NCI-H748 treated with DMSO at 0.1 percent for 48 hours (cell line): ENCODE measurements around the gene CD4.

Experiments
- DNase-seq: peaks from one replicate; lab custom pipeline; 2025; lab: John Stamatoyannopoulos, UW

The CD4 gene

DNA sequence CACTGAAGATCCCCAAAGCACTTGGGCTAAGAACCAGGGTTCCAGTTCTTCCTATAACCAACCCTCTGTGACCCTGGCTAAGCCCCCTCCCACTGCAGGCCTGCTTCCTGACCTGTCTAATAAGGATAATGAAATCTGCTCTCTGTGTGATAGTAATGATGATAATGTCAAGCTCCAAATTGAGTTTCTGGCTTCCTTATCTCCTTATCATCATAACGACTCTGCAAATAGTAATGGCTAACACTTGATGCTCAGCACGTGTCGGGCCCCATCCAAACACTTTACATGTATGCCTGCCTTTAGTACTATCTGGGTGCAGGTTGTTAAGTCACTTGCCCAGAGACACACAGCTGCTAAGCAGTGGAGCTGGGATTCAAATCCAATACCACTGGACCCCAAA is 27.3 kb downstream of the CD4 start:
- no peak for DNase-seq

DNA sequence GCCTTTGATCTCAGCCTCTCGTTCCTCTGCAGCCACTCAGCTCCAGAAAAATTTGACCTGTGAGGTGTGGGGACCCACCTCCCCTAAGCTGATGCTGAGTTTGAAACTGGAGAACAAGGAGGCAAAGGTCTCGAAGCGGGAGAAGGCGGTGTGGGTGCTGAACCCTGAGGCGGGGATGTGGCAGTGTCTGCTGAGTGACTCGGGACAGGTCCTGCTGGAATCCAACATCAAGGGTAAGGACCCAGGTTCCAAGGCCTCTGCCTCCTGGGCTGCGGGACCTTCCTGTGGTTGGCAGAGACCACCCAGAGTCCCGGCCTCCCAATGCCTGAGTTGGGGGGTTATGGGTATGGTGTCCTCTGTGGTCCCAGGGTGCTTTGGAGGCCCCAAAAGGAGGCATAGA is 27.8 kb downstream of the CD4 start:
- no peak for DNase-seq

DNA sequence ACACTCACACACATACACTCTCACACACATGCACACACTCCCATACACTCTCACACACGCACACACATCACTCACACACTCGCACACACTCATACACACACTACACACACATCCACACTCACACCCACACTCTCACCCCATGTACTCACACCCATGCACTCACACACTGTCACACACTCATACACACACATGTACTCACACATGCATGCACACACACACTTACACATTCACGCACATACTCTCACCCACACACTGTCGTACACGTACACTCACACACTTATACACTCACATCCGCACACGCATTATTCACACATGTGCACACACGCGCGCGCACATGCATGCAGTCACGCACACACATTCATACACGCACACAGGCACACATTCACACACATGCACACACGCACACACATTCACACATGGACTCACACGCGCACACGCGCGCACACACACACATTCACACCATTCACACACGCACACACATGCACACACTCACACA is 28.4 kb downstream of the CD4 start:
- no peak for DNase-seq

DNA sequence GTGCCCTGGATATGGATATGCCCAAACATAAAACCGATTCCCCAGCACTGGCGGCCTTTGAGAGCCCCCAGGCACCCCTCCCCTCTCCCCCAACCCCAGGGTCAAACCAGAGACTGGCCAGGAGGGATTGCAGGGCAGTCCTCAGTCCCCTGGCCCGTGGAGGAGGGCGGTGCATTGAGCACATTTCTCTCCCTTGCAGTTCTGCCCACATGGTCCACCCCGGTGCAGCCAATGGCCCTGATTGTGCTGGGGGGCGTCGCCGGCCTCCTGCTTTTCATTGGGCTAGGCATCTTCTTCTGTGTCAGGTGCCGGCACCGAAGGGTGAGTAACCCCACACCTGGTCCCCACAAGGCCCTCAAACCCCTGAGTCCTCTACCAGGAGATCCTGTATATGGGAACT is 28.9 kb downstream of the CD4 start:
- no peak for DNase-seq

DNA sequence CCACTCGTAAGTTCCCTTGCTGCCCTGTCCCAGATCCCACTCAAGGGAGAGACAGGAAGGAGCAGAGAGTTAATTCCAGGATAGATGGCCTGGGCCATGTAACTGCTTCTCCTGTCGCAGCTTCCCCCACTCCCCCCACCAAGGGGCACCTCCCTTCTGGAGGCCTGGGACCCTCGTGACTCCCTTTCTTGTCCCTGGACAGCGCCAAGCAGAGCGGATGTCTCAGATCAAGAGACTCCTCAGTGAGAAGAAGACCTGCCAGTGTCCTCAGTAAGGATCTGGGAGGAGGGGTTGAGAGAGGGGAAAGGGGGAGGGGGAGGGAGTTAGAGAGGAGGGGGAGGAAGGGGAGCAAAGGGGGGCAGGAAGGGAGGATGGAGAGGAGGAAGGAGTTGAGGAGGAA is 29.3 kb downstream of the CD4 start:
- DNase-seq, result no peak

DNA sequence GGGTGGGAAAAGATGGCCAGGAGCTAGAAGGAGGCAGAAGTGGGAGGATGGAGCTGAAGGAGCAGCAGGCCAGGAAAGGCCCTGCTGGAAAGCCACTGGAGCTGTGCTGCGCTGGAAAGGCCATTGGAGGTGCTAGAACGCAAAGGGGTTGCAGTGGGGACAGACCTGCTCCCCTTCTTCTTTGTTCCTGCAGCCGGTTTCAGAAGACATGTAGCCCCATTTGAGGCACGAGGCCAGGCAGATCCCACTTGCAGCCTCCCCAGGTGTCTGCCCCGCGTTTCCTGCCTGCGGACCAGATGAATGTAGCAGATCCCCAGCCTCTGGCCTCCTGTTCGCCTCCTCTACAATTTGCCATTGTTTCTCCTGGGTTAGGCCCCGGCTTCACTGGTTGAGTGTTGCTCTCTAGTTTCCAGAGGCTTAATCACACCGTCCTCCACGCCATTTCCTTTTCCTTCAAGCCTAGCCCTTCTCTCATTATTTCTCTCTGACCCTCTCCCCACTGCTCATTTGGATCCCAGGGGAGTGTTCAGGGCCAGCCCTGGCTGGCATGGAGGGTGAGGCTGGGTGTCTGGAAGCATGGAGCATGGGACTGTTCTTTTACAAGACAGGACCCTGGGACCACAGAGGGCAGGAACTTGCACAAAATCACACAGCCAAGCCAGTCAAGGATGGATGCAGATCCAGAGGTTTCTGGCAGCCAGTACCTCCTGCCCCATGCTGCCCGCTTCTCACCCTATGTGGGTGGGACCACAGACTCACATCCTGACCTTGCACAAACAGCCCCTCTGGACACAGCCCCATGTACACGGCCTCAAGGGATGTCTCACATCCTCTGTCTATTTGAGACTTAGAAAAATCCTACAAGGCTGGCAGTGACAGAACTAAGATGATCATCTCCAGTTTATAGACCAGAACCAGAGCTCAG is 30.0 kb downstream of the CD4 start:
- DNase-seq, result no peak

DNA sequence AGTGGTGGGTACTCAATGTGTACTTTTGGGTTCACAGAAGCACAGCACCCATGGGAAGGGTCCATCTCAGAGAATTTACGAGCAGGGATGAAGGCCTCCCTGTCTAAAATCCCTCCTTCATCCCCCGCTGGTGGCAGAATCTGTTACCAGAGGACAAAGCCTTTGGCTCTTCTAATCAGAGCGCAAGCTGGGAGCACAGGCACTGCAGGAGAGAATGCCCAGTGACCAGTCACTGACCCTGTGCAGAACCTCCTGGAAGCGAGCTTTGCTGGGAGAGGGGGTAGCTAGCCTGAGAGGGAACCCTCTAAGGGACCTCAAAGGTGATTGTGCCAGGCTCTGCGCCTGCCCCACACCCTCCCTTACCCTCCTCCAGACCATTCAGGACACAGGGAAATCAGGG is 30.8 kb downstream of the CD4 start:
- DNase-seq, result no peak

DNA sequence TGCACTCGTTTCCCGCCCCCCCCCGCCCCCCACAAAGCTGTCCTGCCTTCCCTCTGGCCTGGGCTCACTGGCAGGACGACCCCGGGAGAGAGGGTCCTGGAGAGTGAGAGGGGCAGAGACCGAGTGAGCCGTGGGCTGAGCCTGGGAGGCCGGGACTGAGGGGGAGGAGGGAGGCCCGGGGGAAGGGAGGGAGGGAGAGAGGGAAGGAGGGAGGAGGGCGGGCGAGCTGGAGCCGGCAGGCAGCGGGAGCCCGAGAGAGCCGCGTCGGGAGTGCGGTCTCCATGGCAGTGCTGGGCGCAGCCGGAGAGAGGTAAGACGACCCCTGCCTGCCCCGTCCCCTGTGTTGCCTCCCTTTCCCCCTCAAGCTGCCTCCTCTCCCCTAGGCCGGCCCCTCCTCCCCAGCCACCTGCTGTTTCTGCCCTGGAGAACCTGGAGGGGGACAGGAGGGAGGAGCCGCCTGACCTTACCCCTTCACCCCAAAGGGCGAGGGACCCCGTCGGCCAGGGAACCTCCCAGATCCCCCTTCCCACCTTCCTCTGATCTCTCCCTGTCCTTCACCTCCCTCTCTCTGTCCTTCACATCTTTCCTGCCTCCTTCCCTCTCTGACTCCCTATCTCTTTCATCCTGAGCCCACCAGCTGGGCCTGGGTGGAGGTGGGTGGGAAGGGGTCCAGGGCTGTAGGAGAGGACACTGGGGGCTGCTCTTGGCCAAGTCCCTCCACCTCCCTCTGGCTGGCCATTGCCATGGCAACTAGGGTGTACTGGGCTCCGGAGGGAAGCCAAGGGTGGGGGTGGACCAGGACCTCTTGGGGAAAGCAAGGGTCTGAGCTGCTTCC is 32.5 kb downstream of the CD4 start, which contains the start of gene GPR162:
GPR162 (plus strand) TSS at position 231 of the 835 bp plus-strand sequence. CDS start 2,078 bp downstream, outside the sequence.
- DNase-seq, result peak; percentile 31

DNA sequence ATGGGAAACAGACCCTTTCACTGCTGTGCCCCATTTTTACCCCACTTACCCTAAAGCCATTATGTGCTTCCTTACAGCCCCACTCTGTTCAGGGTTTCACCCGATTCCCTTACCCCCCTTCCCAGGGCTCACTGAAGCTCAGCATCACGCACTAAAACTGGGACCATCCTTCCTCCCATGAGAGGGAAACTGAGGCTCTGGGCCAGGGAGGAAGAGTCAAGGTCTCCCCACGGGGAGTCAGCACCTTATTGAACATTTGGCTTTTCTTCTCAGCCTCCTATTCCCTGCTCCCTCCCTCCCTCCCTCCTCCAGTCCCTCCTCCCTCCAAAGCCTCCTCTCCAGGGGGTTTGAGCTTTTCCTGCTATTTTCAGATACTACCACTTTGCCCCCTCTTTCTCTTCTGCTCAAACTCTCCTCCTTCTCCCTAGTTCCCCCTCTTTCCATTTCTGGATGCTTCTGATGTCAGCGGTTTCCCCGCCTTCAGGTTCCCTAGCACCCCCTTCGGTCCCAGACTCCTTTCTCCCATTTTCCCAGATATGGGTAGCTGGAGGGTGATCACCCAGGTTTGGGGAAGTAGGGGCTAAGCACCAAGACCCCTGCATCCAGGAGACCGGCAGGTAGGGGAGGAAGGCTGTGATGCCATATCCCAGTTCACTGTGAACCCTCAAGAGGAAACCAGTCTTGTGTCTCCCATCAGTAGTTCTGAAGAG is 33.3 kb downstream of the CD4 start:
- DNase-seq, result no peak

DNA sequence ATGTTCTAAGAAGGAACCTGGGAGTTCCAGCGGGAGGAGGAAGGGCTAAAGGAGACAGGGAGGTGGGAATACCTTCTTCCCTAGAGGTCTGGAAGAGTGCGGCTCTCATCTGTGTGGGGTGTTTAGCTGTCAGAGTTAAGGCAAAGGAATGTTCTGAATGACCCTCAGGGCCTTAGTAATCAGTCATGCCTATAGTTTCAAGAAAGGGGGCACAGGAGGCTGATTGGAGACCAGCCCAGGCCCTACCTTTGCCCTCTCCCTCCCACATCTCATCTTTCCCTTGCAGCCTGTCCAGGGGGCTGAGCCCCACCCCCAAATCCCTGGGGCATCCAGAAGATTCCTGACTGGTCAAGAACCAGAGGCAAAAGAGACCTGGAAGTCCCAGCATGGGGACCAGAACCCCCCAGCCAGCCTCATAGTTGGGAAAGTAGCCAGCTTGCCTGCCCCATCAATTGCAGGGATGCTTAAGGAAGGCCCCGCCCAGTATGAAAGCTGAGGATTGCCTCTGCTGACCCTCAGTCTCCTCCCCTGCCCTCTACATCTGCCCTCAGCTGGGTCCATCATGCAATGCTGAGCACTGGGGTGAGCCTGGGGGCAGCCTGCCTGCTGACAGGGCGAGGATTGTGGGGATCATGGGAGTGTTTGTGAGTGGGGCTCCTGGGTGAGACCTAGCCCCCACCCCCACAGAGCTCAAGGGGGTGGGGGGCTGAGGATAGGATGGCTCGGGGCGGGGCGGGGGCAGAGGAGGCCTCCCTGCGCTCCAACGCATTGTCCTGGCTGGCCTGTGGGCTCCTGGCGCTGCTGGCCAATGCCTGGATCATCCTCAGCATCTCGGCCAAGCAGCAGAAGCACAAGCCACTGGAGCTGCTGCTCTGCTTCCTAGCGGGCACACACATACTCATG is 34.1 kb downstream of the CD4 start:
- DNase-seq, result no peak

DNA sequence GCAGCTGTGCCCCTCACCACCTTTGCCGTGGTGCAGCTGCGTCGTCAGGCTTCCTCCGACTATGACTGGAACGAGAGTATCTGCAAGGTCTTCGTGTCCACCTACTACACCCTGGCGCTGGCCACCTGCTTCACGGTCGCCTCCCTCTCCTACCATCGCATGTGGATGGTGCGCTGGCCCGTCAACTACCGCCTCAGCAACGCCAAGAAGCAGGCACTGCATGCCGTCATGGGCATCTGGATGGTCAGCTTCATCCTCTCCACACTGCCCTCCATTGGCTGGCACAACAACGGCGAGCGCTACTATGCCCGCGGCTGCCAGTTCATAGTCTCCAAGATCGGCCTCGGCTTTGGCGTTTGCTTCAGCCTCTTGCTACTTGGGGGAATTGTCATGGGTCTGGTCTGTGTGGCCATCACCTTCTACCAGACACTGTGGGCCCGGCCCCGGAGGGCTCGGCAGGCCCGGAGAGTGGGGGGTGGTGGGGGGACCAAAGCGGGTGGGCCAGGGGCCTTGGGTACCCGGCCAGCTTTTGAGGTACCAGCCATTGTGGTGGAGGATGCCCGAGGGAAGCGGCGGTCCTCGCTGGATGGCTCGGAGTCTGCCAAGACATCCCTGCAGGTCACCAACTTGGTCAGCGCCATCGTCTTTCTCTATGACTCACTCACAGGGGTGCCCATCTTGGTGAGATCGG is 34.9 kb downstream of the CD4 start:
- DNase-seq, result no peak

DNA sequence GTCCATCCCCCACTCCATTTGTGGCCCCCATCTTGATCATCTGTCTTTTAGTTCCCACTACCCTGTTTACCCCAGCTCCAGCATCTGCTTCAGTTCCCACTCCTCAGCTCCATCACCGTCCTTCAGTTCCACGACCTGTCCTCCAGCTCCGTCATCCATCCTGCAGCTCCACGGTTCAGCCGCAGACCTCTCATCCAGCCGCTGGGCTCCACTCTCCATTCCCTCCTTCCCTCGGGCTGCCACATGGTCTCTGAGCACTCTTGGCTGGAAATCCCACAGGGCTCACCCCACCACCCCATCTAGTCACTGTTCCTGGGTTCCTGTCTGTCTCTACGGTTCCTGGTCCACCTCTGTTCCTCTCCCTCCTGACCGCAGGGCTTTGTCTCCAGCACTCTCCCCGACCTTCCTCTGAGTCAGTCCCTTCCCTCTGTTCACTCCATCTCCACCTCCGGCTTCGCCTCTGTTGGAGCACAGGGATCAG is 35.6 kb downstream of the CD4 start:
- no peak for DNase-seq

DNA sequence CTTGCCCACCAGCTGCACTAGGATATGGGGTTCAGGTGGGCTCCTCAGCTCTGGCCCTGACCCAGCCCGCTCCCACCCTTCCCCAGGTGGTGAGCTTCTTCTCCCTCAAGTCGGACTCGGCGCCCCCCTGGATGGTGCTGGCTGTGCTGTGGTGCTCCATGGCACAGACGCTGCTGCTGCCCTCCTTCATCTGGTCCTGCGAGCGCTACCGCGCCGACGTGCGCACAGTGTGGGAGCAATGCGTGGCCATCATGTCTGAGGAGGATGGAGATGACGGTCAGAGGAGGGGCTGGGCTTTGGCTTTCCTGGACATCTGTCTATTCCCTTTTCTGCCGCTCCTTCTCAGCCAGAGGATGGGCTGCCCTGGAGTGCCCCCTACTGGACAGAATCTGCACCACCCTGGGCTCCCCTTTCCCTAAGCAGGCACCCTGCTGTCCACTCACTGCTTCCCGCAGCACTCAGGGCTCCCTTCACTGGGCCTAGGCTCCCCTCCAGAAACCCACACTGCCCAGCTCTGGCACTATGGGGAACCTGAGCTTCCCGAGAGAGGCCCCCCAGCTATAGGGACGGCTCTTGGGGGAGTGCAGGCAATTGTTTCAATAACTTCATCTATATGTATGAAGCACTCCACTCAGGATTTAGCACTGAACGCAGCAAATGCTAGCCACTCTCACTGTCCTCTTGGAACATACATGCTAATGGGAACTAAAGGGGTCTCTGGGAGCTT is 36.2 kb downstream of the CD4 start:
- DNase-seq, result peak; percentile 76

DNA sequence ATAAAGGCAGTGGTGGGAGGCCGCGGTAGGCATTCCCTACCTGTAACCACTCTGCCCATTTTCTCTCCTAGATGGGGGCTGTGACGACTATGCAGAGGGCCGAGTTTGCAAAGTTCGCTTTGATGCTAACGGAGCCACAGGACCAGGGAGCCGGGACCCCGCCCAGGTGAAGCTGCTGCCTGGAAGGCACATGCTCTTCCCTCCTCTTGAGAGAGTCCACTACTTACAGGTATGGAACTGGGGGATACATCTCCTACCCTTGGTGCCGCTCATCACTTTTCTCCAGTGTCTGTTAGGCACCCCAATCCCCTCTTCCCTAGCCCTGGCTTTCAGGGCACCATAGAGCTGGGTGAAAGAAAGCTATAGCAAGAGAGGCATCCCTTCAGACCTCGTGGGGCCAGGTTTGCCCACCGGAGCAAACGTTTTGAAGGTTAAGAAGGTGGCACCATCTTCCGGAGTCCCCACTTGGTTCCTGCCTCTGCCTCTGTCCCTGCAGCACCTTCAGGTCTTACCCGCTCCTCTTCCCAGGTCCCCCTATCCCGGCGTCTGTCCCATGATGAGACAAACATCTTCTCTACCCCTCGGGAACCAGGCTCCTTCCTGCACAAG is 36.9 kb downstream of the CD4 start:
- no peak for DNase-seq

DNA sequence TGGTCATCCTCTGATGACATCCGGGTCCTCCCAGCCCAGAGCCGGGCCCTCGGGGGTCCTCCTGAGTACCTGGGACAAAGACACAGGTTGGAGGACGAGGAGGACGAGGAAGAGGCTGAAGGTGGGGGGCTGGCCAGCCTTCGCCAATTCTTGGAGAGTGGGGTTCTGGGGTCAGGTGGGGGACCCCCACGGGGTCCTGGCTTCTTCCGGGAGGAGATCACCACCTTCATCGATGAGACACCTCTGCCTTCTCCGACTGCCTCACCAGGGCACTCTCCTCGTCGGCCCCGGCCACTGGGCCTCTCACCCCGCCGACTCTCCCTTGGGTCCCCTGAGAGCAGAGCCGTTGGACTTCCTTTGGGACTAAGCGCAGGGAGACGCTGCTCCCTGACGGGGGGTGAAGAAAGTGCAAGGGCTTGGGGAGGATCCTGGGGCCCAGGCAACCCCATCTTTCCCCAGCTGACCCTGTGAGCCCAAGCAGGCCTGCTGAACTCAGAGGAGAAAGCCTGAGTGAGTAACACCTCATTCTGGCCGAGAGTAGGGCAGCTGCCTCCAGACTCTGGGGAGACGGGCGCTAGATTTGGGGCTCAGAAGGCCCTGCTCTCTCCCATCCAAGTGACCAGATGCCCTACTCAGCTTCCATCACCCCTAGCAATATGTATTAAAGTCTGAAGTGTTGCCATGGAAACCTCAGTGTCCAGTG is 37.6 kb downstream of the CD4 start:
- DNase-seq, result no peak

DNA sequence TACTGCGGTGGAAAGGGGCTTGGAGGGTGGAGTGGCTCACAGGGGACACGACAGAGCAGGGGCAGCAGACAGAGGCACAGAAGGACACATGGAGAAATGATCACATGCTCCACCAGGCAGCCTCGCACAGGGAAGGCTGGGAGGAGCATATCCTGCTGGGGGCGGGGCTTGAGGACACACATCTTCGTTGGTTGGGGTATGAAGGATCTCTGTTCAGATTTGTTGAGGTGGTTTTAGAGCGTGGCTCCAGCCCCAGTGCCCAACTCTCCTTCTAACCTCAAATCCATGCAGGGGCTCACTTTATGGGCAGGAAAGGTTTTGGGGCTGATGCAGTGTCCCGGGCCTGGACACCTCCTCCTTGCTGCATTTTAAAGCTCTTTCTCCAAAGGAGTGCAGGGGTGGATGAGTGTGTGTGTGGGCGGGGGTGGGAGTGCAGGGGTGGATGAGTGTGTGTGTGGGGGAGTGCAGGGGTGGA is 38.1 kb downstream of the CD4 start:
- peak; percentile 54 for DNase-seq

DNA sequence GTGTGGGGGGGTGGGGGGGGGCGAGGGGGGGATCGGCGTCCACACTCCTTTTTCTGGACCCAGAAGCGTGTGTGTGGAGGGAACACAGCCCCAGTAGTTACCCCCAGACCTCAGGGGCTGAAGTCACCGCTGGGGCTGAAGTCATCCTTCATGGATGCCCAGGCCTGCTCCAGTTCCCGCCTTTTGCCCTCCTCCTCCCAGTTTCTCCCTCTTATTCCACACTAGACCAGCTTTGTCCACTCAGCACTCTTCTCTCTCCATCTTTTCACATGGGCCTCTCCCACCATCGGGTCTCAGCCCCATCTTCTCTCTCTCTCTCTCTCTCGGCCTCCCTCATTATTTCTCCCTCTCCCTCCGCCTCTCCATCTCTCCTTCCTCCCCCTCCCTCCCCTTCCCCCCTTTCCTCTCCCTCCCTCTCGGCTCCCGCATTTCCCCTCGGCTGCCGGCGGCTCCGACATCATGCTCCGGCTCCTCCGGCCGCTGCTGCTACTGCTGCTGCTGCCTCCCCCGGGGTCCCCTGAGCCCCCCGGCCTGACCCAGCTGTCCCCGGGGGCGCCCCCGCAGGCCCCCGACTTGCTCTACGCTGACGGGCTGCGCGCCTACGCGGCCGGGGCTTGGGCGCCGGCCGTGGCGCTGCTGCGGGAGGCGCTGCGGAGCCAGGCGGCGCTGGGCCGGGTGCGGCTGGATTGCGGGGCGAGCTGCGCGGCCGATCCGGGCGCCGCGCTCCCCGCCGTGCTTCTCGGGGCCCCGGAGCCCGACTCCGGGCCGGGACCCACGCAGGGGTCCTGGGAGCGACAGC is 38.9 kb downstream of the CD4 start, which contains the start of gene P3H3:
P3H3 (plus strand) TSS at position 426 of the 799 bp plus-strand sequence; CDS start at position 460, 34 bp downstream.
- DNase-seq, result peak; percentile 21
